HT-29 (cell line): Measurements from ENCODE around the gene NTN5. TPM values are rescaled to one million over a fixed set of nuclear protein-coding genes. Genes with fewer than 3 reads are reported as not detected.
"Not testable (repeated sequence)": the region's sequence is repeated elsewhere in the genome, so short reads cannot be mapped to it uniquely, and the experiment has no call there.

Source experiments
- DNase-seq: peaks from one replicate; pipeline ENCODE4 v3.0.0-alpha.2; 2015; ENCODE audit warnings: low spot score
- total RNA-seq: library from RNA; depleted of rRNA; stranded (reverse); fragments of >200 nt; shearing (Covaris generic); gene quantifications from 2 replicates; pipeline ENCODE4 v1.2.3, GENCODE V29; 2014

Gene NTN5
- total RNA-seq, 1 experiment from 2014 or later = not detected

DNA sequence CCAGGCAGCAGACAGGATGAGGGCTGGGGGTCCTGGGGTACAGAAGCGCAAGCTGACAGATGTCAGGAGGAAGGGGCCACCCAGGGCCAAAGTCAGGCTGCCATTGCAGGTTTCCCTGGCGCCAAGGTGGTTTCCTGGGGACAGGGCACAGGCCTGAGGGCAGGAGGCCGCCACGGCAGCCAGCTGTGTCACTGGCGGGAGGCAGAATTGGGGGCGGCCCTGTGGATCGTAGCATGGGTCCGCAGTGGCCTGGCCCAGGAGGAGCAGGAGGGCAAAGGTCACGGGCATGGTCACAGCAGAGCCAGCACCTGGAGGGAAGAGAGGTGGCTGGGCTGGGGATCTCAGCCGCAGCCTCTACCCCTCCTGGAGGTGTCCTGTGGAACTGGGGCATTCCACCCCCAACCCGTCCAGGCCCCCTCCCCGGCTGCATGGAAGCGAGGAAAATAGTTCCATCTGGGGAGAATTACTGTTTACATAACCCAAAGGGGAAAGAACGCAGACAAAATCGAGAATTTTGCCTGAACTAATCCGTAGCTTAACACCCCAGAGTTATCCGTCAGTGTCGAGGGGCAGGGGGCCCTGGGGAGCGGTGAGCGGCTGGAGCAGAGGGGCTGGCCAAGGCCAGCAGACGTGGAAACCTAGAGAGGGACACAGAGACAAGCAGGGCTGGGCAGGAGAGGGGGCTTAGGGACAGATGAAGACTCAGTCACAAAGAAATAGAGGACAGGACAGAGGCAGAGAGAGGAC lies 1.9 kb downstream of the NTN5 start:
- DNase-seq = no peak

GRCh38 chr19:48669903-48670668 lies 2.7 kb downstream of the NTN5 start:
- DNase-seq = no peak

DNA sequence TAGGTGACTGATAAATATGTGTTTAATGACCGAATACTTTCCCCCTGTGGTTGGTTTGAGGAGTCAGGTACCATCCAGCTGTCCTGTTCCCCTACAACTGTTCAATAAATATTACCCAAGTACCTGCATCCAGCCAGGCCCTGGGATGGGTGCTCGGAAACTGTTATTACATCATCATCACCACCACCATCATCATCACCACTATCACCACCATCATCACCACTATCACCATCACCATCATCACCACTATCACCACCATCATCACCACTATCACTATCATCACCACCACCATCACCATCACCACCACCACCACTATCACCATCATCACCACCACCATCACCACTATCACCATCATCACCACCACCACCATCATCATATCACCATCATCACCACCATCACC lies 4.1 kb downstream of the NTN5 start:
- no peak for DNase-seq

DNA sequence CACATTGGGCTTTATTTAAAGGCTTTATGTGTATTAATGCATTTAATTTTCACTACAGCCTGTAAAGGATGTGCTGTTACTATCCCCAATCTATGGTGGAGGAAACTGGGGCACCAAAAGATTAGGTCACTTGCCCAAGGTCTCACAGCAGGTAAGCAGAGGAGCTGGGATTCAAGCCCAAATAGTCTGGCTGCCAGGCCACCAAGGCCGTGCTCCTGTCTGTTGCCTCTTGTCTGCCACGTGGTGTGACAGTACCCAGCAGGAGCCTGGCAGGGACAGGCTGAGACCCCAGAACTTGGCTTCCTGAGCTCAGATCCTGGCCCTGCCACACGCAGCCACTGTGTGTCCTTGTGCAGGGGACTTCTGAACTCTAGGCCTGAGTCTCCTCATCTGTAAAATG lies 4.5 kb downstream of the NTN5 start:
- no peak for DNase-seq

- DNase-seq = no peak
Observed at GRCh38 chr19:48665786-48666185, 7.0 kb downstream of the NTN5 start.

- DNase-seq = no peak
Observed at GRCh38 chr19:48664476-48664875, 8.3 kb downstream of the NTN5 start.

GRCh38 chr19:48663667-48664066 lies 9.2 kb downstream of the NTN5 start:
- DNase-seq = no peak

DNA sequence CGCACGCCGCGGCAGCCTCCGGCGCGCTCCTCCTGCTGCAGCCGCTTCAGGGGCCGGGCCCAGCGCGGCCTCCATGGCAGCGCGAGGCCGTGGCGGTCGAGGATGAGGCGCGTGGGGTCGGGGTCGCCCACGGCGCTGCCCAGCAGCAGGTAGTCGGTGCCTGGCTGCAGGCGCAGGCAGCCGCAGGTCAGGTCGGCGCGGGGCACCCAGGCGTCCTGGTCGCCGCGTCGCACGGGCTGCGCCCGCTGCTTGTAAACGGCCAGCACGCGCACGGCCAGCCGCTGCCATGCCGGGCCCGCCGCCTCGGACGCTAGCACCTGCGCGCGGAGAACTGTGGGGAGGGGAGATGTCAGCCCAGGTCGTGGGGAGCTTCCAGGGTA lies 11.1 kb downstream of the NTN5 start:
- no peak for DNase-seq

DNA sequence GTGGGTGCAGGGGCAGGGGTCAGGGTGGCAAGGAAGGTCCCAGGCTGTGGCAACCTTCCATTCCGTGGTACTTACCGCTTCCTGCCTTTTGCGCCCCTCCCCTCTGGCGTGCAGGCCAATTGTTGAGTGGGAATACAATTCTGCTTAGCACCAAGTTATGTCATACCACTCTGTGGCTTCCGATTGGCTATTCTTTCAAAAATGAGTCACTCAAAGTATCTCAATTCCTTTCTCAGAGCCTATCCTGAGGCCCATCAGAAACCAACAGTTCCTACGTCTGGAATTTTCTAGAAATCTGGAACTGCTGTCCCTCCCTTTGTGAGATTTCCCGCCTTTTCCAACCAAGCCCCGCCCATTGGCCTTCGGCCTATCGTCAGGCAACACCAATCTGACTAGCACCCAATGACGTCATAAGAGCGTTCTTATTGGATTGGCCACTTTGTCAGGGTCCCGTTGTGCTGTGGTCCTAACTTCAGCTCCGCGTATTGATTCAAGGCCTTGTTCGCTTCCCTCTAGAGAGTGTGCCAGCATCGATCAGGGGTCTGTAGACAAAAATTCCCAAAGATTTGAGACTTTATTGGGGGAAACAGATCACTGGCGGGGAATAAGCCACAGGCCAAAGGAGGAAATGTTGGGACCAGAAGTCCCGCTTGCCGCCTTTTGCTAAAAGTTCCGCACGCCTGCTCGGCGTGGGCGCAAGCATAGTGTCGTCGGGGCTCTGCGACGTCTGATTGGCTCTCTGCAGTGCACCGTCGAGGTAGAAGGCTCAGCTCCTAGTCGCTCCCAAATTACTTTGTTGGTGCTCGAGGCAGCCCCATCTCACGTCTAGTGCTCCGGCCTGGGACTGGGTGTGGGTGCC lies 11.7 kb downstream of the NTN5 start:
- DNase-seq = peak; percentile 94

DNA sequence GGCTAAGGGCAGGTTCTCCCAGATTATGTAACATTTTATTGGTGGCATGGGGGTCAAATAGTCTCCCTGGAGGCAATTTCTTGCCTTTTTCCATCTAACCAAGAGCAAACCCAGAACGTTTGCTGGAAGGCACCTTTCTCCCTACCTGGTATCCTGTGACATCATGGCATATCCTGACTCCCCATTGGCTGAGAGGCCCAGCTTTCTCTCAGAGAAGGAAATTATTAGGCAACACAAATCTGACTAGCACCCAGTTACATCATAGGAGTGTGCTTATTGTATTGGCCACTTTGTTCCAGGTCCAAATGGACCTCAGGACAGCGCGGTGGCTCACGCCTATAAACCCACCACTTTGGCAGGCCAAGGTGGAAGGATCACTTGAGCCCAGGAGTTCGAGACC lies 13.0 kb downstream of the NTN5 start:
- DNase-seq = no peak

DNA sequence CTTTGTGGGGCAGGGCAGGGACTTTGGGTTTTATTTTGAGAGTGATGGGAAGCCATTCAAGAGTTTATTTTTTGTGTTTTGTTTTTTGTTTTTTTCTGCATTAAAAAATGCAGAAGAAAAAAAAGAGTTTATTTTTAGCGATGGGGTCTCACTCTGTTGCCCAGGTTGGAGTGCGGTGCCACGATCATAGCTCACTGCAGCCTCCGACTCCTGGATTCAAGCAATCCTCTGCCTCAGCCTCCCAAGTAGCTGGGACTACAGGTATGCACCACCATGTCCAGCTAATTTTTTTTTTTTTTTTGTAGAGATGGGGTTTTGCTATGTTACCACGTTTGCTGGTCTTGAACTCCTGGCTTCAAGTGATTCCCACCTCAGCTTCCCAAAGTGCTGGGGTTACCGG lies 14.3 kb downstream of the NTN5 start:
- no peak for DNase-seq

- DNase-seq = not testable (repeated sequence)
Observed at GRCh38 chr19:48657828-48658227, 15.0 kb downstream of the NTN5 start.

DNA sequence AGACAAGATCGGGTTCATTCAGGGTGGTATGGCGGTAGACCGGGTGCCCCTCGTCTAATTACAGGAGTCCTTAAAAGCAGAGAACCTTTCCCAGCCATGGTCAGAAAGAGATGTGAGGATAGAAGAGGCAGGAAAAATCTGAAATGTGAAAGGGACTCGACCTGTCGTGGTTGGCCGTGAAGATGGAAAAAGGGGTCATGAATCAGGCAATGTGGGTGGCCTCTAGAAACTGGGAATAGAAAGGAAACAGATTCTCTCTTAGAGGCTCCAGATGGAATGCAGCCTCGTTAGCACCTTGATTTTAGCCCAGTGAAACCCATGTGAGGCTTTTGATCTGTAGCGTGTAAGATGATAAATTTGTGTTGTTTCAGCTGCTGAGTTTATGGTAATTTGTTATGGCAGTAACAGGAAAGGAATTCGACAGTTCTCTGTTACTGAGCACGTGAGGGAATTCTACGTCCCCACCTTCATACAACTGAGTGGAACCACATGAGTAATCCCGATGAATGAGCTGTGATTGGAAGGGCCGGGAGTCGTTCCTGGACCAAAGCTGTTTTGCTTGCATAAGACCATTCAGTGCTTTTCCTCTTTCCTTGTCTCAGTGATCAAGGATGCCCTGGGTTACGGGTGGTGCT lies 15.9 kb downstream of the NTN5 start:
- DNase-seq = no peak

DNA sequence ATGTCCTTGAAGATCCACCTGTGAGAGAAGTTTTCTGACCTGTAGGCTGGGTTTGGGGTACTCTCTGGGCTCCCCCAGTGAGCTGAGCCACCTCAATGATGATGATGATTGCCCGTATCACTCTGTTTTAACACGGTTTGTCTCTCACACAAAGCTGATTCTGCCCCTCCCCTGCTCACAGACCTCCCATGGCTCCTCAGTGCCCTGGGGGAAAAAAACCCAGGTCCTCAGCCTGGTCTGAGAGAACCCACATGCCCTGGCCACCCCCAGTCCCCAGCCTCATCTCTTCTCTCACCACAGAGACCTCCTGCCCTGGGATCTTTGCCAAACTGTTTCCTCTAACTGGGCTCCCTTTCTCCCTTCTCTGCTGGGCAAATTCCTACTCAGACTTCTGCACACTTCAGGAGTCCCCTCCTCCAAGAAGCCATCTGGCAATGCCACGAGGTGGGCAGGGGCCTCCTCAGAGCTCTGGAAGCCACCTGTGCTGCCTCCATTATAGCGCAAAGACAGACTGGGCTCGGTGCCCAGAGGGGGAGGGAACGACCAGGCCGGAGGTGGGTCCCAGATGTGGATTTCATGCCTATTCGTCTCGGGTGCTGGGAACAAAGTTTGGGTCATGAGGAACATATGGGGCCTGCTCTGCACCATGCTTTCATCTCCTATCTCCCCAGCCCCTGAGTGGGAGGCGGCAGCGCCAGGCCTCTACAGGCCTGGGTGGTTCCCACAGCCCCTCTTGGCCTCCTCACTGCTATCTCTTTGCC lies 18.3 kb downstream of the NTN5 start:
- no peak for DNase-seq

DNA sequence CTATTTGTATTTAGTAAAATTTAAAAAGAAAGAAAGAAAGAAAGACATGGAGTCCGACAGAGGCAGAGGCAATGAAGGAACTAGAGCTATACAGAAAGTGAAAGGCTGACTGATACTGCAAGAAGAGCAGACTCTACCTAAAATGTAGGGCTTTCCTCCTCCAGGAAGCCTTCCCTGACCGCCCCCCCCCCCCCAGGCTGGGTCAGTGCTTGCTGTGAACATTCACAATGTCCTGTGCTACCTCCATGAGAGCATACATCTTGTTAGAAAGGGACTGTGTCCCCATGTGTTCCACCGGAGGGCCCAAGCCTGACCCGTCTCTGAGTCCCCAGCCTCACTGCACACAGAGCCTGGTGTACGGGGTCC lies 21.2 kb downstream of the NTN5 start:
- DNase-seq = no peak

DNA sequence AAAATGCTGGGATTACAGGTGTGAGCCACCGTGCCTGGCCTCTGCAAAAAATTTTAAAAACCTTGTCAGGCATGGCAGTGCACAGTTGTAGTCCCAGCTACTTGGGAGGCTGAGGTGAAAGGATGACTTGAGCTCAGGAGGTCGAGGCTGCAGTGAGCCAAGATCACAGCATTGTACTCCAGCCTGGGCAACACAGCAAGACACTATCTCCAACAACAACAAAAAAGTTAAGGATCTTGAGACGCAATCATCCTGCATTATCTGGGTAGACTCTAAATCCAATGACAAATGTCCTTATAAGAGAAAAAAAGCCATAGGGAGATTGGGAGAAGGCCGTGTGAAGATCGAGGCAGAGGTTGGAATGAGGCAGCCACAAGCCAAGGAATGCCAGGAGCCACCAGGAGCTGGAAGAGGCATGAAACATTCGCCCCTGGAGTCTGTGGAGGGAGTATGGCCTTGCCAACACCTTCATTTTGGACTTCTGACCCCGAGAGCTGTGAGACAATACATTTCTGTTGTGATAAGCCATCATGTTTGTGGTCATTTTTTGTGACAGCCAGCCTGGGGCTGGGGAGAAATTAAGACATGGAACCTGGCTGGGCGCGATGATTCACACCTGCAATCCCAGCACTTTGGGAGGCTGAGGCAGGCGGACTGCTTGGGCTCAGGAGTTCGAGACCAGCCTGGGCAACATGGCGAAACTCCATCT lies 21.7 kb downstream of the NTN5 start:
- no peak for DNase-seq

- no peak for DNase-seq
Observed at GRCh38 chr19:48648134-48648533, 24.7 kb downstream of the NTN5 start.

DNA sequence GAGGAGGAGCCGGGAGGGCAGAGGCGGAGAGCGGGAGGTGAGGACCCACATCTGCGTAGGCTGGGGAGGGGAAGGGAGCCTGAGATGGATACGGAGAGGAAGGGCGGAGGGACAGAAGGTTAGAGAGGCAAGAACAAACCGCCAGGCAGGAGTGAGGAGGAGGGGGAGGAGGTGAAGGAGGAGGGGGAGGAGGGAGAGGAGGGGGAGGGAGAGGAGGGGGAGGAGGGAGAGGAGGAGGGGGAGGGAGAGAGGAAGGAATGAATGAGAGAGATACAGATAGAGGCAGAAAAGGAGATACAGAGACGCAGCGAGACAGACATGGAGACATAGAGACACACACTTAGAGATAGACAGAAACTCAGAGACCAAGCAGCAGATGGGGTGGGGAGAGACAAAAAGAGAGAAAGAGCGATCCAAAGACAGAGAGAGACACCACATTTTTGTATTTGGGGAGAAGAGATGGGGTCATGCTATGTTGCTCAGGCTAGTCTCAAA lies 26.0 kb downstream of the NTN5 start:
- DNase-seq = no peak

DNA sequence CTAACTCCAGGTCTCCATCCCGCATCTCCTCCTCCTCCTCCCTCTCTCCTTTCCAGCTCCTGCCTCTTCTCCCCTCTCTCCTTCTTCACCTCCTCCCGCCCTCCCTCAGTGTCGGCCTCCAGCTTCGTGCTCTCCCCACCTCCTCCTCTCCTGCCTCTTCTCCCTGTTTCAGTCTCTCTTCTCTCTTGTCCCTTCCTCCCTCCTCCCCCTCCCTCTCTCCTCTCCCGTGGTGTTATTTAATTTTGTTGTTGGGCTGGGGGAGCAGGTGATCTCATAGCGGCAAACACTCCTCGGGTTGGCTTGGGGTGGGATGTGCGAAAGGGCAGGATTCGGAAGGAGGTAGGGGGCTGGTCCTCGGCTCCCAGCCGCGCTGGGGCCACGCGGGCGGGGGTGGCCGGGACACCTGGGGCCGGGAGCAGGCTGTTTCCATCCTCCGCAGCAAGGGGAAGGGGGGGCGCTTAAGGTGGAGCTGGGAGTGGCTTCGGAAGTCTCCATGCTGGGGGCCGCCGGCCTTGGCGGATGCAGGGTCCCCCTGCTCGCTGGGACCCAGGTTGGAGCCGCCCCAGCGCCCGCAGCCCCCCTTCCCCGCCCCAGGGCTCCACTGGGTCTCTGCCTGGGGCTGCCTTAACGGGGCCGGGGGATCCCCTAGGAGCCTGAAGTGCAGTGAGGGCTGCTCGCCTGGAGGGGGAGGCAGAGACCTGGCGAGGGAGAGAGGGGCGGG lies 26.7 kb downstream of the NTN5 start, which contains the start of gene CA11:
Gene CA11 (minus strand): TSS at position 187 of the 721 bp plus-strand sequence. CDS start 555 bp downstream, outside the sequence.
- peak; percentile 92 for DNase-seq
